Kidney capillary endothelial cell (primary cell): ENCODE results near the gene NXF1.
A peak's percentile ranks its signal among the peaks of the same experiment; 100 is the strongest.
"Not testable (repeated sequence)": the region's sequence is repeated elsewhere in the genome, so short reads cannot be mapped to it uniquely, and the experiment has no call there.

Source experiments
- DNase-seq: peaks from one replicate; pipeline ENCODE4 v3.0.0-alpha.2; 2018; ENCODE audit warnings: low spot score

NXF1 gene

DNA sequence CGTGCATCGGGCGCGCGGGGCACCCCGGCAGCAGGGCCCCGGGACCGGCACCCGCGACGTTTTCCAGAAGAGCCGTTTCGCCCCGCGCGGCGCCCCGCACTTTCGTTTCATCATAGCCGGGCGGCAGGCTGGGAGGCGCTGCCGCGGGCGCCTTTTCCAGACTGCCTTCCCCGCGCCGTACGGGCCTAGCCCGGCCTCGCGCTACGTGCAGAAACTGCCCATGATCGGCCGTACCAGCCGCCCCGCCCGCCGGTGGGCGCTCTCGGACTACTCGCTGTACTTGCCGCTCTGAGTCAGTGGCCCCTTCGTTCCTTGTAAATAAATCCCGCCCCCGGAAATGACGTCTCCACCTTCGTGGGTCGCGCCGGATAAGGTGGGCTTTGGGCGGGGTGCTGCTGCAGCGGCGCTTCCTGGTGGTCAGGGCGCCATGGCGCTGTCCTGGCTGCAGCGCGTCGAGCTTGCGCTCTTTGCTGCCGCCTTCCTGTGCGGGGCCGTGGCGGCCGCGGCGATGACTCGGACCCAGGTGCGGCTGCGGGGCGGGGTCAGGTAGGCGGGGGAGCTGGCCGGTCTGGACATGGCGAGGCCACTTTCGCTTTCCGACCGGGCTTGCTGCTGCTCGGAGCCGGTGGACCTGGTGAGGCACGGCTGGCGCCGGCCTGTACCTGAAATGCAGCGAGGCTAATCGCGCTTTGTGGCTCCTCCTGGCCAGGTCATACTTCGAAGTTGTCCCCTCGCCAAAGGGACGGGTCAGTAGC lies 18.1 kb downstream of the NXF1 start, which contains the start of gene TMEM179B:
Gene TMEM179B, plus strand, starts transcription at position 398 of the 755 bp plus-strand sequence. Its CDS starts 30 bp downstream, at position 428.
- DNase-seq, result peak; percentile 97

DNA sequence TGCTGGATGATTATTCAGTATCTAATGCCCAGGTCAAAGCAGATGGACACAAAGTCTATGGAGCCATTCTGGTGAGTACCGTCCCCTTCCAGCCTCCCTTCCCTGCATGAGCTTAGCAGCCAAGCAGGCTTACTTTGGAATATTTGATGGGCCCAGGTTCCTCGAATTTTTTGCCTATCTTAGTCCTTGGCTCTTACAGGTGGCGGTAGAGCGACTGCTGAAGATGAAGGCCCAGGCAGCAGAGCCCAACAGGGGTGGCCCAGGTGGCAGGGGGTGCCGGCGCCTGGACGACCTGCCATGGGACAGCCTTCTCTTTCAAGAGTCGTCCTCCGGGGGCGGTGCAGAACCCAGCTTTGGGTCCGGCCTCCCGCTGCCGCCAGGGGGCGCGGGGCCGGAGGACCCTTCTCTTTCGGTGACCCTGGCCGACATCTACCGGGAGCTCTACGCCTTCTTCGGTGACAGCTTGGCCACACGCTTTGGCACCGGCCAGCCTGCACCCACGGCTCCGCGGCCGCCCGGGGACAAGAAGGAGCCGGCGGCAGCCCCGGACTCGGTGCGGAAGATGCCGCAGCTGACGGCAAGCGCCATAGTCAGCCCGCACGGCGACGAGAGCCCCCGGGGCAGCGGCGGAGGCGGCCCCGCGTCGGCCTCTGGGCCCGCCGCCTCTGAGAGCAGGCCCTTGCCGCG lies 18.8 kb downstream of the NXF1 start:
- DNase-seq, result peak; percentile 81

DNA sequence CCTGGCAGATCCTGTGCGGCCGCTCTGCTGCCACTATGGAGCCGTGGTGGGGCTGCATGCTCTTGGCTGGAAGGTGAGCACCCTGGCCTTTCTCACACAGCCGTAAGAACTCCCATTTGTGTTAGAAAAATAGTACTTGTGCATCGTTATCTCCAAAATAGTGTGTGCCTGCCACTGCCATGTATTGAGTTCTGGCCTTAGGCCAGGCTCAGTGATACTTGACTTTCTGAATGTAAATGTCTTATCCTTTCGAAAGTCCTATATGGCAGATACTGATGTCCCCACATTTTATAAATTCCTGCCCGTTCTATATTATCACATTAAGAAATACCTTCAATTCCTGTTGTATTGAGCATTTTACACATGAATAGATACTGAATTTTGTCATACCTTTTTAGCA lies 22.5 kb downstream of the NXF1 start:
- no peak for DNase-seq

DNA sequence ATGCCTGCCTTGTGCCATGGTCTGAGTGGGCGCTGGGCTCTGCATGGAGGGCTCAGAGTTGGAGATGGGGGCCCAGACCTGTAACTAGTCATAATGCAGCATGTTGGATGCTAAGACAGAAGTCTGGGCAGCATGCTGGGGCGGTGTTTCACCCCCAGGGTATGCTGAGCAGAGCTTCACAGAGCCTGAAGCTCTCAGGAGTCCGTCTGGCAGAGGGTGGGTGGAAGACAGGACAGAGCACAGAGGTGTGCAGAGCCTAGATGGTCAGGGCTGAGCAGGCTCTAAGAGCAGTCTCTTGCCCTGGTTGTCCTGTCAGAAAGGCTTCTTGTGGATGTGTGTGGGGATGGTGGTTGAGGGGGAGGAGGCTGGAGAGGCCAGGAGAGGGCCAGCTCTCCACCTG lies 26.8 kb downstream of the NXF1 start:
- no peak for DNase-seq

DNA sequence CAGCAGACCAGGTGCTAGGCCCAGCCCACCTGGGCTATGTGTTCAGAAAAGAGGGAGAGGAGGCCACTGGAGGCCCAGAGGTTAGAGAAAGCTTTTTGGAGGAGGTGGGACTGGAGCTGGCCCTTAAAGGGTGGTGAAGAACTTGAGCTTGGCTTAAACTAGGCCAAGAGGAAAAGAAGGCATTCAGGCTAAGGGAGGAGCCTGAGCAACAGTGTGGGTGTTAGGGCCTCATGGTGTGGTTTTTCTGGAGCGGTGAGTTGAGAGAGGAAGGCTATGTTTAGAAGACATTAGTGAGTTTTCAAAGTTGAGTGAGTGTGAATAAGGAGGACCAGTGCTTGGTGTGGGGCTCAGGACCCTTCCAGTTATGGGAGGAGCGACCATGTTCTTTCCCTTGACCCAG lies 27.9 kb downstream of the NXF1 start:
- DNase-seq, result no peak

DNA sequence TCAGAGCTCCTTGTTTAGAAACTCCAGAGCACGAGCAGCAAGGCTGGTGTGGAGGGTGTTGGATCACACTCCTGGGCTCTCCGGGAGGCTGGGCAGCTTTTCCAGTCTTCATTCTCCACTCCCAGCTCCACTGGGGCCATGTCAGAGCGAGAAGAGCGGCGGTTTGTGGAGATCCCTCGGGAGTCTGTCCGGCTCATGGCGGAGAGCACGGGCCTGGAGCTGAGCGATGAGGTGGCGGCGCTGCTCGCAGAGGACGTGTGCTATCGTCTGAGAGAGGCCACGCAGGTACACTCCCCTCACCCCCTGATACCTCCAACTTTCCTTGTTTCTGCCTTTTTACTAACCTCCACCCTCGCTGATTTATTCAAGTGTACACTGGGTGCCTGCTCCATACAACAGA lies 29.6 kb downstream of the NXF1 start:
- no peak for DNase-seq

DNA sequence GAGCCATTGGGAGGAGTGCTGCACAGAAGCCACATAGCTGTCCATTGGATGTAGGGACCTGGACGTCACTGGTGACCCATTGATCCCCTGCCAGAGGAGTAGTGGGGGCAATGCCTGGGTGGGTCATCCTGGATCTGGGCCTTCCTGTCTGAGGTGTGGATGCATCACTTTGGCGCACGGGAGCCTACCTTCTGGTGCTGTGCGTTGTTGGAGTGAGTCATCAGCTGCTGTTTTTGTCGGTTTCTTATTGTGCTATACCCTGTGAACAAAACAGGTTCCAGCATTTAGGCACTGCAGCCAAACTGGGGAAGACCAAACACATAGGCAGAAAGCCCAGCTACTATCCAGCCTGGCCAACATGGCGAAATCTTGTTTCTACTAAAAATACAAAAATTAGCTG lies 30.8 kb downstream of the NXF1 start:
- DNase-seq, result no peak

DNA sequence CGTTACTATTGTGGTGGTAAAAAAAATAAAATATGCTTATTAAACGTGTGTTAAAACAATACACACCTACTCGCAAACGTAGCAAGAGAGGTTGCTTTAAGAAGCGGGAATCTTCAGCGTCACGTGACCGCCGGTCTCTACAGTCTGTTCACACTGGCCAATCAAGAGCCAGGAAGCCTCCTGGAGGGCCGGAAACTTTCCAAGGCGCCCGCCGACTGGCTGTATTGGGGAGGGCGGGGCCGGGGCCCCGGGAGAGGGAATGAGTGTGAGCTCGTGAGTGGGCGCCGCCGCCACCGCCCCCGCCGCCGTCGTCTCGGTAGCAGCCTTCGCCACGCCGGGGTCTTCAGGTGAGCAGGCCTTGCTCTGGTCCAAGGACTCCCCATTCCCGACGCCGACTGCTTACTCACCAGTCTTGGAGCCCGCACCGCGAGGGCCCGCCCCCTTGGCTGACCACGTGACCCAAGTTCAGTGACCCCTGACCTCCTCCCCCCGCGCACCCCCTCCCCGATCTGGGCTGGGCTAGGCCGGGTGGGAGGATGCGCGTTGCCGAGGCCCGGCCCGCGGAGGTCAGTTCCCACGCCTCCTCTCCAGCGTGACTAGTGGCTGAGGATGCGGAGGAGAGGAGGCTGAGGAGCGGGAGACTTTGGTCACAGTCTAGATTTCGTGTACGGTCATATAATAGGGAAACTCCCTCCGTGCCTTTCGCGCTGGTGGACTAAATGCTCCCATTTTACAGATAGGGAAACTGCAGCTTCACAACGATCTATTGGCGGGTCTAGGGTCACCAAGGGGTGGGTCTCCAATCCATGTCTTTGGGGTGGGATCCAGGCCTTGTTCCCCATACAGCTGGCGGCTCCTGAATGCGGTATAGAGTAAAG lies 33.9 kb downstream of the NXF1 start, which contains the start of gene TAF6L:
Gene TAF6L, plus strand, starts transcription at position 253 of the 878 bp plus-strand sequence. CDS start 4,388 bp downstream, outside the sequence.
- DNase-seq, result peak; percentile 98

DNA sequence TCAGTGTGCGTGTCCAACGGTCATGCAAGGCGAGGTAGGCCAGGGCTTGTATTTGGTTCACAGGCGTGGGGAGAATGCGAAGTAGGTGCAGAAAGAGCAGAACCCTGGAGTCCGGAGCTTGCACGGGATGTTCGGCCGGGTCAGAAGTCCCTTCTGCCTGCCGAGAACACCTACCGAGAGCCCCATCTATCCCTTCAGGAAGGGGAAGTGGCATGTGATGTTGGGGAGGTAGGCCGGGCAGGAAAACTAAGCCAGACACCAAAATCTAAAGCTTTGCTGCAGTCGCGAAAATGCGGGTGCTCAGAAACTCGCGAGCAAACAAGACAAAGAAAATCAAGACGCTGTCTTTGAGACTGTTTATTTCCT lies 34.5 kb downstream of the NXF1 start:
- DNase-seq, result no peak

DNA sequence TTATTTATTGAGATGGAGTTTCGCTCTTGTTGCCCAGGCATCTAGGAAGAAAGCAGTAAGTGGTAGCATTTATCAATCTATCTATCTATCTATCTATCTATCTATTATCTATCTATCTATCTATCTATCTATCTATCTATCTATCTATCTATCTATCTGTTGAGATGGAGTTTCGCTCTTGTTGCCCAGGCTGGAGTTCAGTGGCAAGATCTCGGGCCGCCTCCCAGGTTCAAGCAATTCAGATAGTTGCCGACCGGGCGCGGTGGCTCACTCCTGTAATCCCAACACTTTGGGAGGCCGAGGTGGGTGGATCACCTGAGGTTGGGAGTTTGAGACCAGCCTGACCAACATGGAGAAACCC lies 44.4 kb downstream of the NXF1 start:
- not testable (repeated sequence) for DNase-seq

DNA sequence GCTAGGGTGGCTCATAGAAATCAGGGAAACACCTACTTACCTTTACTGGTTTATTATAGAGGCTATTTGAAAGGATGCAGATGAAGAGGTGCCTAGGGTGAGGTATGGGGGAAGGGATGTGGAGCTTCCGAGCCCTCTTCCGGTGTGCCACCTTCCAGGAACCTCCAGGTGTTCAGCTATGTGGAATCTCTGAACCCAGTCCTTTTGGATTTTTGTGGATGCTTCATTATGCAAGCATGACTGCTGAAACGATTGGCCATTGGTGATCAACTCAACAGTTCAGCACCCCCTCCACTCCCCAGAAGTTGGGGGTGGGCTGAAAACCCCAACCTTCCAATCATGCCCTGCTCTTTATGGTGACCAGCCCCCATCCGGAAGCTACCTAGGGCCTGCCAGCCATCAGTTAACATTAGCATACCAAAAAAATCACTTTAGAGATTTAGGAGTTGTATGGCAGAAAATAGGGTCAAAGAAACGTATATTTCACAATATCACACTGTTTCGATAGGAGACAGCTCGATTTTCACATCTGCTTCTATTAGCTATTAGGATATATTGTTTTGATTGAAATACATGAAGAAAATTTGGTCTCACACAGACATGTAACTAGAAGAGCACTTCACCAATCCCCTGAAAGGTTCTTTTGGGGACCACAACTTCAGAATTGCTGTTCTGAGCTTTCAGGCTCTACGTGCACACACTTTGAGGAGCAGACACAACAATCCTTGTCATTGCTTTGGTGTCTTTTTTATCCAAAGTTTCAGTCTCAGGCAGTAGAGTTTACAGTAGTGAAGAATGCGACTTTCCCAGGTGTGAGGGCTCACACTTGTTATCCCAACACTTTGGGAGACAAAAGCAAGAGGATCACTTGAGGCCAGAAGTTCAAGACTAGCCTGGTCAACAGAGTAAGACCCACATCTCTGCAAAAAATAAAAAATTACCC lies 47.1 kb downstream of the NXF1 start:
- DNase-seq, result no peak

DNA sequence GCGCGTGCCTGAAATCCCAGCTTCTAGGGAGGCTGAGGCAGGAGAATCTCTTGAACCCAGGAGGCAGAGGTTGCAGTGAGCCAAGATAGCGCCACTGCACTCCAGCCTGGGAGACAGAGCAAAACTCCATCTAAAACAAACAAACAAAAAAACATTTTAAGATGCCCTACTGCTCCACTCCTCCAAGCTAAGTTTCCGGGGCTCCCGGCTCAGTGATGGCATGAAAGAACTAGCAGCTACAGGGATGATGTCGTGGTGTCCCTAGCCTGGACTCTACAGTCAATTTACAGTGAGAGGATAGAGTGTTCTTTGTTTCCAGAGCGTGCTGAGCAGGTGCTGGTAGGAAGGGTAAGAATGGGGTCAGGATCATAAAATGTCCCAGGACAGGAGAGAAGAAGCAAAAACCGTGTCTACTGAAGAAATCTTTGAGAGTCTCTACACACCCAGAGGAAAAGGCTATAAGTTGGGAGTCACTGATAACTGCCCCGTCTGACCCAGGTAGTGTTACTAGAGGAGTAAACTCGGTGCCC lies 50.1 kb downstream of the NXF1 start:
- no peak for DNase-seq

DNA sequence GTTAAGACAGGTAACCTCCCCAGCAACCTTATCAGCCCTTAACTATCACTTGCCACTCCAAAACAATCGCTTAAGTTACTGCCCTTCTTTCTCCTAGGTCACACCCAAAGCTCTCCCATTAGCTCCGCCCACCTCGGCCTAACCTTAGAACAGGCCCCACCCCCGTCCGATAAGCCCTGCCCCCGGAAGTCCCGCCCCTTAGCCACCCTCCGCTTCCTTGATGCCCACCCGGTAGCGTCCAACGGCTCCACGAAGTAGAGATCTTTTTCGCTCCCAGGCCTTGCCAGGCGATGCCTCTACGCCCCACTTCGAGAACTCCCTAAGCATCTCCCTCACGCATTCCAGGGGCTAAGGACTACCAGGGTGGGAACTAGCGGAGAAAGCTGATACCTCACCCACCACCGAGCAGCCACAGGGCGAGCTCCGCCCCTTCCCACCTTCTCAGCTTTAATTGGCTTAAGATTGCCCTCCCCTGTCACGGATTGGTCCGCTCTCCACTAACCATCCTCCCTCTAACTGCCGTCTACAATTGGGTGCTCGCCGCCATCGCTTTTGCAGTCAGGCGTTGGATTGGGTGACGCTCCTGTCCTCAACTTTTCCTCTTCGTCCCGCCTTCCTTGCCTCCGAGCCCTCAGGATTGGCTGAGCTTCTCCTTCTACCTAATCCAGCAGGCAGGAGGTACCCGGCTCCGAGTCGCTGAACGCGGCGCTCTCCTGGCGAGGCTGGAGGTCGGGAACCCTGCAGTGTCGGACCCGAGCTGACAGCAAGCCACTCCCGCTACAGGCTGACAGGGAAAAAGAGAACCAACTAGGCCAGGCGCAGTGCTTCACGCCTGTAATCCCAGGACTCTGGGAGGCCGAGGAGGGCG lies 51.3 kb downstream of the NXF1 start, which contains the start of gene ZBTB3:
Gene ZBTB3, minus strand, starts transcription at position 425 of the 868 bp plus-strand sequence. CDS start 496 bp downstream, outside the sequence.
- peak; percentile 100 for DNase-seq

DNA sequence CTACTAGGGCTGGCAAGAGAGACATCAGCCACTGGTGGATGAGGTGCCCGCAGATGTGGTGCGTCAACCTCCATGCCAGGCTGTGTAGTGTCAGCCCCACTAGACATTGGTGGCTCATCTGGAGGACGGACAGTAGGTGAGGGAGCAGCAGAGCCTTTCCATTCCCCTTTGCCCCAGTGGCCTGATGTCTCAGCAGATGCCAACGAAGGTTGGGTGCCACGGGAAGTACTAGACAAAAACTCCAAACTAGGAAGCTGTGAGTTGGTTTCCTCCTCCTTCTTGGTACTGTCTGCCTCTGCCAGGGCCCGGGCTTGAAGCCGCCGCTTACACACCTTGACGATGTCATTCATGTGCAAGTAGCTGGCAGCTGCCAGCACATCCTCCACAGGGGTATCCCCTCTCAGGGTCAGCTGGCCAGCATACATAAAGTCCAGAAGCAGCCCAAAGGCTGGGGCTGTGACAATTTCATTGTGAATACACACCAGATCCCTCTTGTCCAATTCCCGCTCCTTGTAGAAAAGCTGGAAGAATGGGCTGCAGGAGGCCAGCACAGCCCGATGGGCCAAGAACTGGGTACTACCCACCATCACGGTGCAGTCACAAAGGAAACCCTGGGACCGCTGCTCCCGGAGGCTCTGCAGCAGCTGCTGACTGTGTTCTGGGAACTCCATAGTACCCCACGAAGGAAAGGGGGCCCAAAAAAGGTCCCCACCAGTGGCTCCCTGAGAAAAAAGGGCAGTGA lies 52.1 kb downstream of the NXF1 start:
- DNase-seq, result no peak

DNA sequence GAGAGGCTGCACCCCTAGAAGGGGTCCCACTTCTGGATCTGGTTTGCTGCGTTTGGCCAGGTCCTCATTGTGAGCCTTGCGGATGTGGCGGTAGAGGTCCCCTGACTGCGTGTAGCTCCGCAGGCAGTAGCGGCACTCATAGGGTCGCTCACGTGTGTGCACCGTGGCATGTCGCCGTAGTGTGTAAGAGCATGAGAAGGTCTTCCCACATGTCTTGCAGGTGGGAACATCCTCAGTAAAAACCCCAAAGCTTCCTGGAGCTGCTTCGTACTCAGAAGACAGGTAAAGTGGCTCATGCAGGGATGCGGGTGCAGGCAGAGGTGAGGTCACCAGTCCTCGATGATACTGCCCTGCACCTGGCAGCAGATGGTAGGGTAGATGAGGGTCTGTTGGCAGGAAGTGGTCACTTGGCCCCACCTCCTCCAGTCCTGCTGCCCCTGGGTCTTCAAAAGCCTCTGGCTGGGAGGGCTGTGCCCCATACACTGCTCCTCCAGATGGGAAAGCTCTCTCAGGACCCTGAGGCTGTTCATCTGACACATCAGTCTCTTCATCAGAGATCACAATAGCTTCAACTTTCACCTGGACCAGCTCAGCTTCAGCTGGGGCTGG lies 53.0 kb downstream of the NXF1 start:
- no peak for DNase-seq

DNA sequence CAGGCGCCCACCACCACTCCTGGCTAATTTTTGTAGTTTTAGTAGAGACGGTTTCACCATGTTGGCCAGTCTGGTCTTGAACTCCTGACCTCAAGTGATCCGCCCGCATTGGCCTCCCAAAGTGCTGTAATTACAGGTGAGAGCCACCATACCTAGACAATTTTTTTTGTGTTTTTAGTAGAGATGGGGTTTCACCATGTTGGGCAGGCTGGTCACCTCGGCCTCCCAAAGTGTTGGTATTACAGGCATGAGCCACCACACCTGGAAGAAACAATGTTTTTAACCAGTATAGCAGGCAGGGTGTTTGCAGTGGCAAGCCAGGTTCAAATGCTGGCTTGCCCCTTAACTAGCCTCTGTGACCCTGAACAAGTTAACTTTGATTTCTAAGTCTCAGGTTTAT lies 55.3 kb downstream of the NXF1 start:
- DNase-seq, result not testable (repeated sequence)

DNA sequence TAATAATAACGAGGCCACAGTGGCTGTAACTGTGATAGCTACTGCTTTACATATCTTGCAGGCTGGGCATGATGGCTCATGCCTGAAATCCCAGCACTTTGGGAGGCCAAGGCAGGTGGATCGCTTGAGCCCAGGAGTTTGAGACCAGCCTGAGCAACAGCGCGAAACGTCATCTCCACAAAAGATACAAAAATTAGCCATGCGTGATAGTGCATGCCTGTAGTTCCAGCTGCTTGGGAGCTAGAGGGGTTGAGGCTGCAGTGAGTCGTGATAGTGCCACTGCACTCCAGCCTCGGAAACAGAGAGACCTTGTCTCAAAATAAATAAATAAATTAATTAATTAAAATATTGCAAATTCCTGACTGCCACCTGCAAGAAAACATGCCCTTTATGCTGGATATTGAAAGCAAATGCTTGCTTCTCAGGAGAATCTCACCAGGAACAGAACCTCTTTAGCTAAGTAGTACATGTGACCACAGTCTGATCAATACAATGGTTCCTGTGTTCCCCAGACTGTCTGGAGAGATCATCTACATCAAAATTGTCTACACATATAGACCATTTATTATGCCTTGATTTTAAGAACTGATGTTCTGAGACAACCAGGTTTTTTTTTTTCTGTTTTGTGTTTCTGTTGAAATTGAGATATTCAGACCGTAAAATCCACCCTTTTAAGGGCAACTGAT lies 57.6 kb downstream of the NXF1 start:
- DNase-seq, result no peak
